Breast epithelium (tissue), 3 donors: ENCODE measurements around the gene SHROOM3.

Experiments
- POLR2A ChIP-seq: fragments of 450-650 bp; IDR thresholded peaks from one replicate; pipeline ENCODE4 v1.6.1; 2016; ENCODE audit warnings: antibody characterized with exemption, mild to moderate bottlenecking, moderate library complexity
- POLR2AphosphoS5 ChIP-seq, 3 donors: sonication (generic); formaldehyde crosslinking; IDR thresholded peaks; one replicate each; pipeline ENCODE4 v1.6.1; 2017; ENCODE audit warnings: antibody characterized with exemption in 3 of 3
- TF ChIP-seq, protein P1 (sequence below), 3 donors: fragments of 450-650 bp; IDR thresholded peaks; one replicate each; pipeline ENCODE4 v1.5.1; 2016 to 2017; ENCODE audit warnings: antibody characterized with exemption in 3 of 3, mild to moderate bottlenecking in 3 of 3, moderate library complexity in 3 of 3

- TF ChIP-seq, protein P1, sequence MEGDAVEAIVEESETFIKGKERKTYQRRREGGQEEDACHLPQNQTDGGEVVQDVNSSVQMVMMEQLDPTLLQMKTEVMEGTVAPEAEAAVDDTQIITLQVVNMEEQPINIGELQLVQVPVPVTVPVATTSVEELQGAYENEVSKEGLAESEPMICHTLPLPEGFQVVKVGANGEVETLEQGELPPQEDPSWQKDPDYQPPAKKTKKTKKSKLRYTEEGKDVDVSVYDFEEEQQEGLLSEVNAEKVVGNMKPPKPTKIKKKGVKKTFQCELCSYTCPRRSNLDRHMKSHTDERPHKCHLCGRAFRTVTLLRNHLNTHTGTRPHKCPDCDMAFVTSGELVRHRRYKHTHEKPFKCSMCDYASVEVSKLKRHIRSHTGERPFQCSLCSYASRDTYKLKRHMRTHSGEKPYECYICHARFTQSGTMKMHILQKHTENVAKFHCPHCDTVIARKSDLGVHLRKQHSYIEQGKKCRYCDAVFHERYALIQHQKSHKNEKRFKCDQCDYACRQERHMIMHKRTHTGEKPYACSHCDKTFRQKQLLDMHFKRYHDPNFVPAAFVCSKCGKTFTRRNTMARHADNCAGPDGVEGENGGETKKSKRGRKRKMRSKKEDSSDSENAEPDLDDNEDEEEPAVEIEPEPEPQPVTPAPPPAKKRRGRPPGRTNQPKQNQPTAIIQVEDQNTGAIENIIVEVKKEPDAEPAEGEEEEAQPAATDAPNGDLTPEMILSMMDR (IDR thresholded peaks at IDR 0.05), result no peak
- TF ChIP-seq POLR2AphosphoS5 (IDR thresholded peaks at IDR 0.05) (no peak), POLR2A (no peak)
Measured at GRCh38 chr4:76821641-76822040, 386.6 kb downstream of the SHROOM3 start.
